Lower leg skin (tissue), 4 donors: ENCODE results near the gene WHAMM. TPM values are rescaled to one million over a fixed set of nuclear protein-coding genes. Genes with fewer than 3 reads are reported as not detected.
A peak's percentile ranks its signal among the peaks of the same experiment; 100 is the strongest.
"Not testable (repeated sequence)": the region's sequence is repeated elsewhere in the genome, so short reads cannot be mapped to it uniquely, and the experiment has no call there.

Experiments used
- DNase-seq, 2 donors: peaks; one replicate each; pipeline ENCODE4 v3.0.0-alpha.2; 2019; ENCODE audit warnings: low spot score in 2 of 2
- H3K4me3 ChIP-seq: fragments of 200-600 bp; sonication (generic); 2 replicates; pipeline ENCODE4 v1.5.1; 2017; ENCODE audit warnings: mild to moderate bottlenecking, low read depth; ENCODE audit not compliant: poor library complexity, severe bottlenecking
- CTCF ChIP-seq, 3 donors: fragments of 450-650 bp; IDR thresholded peaks; one replicate each; pipeline ENCODE4 v1.5.1; 2016; ENCODE audit warnings: antibody characterized with exemption in 3 of 3, mild to moderate bottlenecking in 3 of 3, moderate library complexity in 2 of 3
- POLR2A ChIP-seq, 2 donors: fragments of 450-650 bp; IDR thresholded peaks; one replicate each; pipeline ENCODE4 v1.6.1; 2016 to 2017; ENCODE audit warnings: antibody characterized with exemption in 2 of 2, mild to moderate bottlenecking in 1 of 2, moderate library complexity in 1 of 2
- WGBS, 2 donors: methylation state at CpG; one replicate each; pipeline ENCODE4 v1.1.5; 2018; 5-methylcytosine and 5-hydroxymethylcytosine counted together
- intact Hi-C: fragments of 100-400 bp; cut with DNase I; formaldehyde crosslinking; loops from one replicate; pipeline ENCODE4 v1.15.0; 2023; ENCODE audit warnings: low total_unique reads
- total RNA-seq, 4 donors: library from RNA; depleted of rRNA; stranded (reverse); fragments of >200 nt; gene quantifications; one replicate each; pipeline ENCODE4 v1.1.0, GENCODE V29; 2016

The WHAMM gene
- total RNA-seq, 4 donors from 2014 or later = 11.0 to 20.0 (median 11.4) TPM

GRCh38 chr15:82855286-82856100, 46.1 kb downstream of the WHAMM start:
- TF ChIP-seq CTCF (IDR thresholded peaks at IDR 0.05) (no peak), POLR2A (IDR thresholded peaks at IDR 0.05) (no peak)
- WGBS, 2 donors = 86 to 87% methylated on average over 17 of the region's 17 CpGs
- peak in 1 of 2 donors; percentile 66 for DNase-seq
- intact Hi-C loops = loop anchor here (10.0 kb wide), 1 partner anchor 149 kb away; no protein-coding TSS in a partner anchor
- no peak overlapping the region for H3K4me3 ChIP-seq

- no peak overlapping the region for H3K4me3 ChIP-seq
- 94 to 96% methylated on average over 10 of the region's 10 CpGs for WGBS, 2 donors
- DNase-seq = peak in 1 of 2 donors; percentile 54
- no peak for TF ChIP-seq POLR2A (IDR thresholded peaks at IDR 0.05)
- TF ChIP-seq CTCF (IDR thresholded peaks at IDR 0.05) = no peak
- intact Hi-C loops = loop anchor here (10.0 kb wide), 1 partner anchor 148 kb away; no protein-coding TSS in a partner anchor
Measured at GRCh38 chr15:82856397-82857170, 47.2 kb downstream of the WHAMM start.

GRCh38 chr15:82858932-82859331, 49.5 kb downstream of the WHAMM start:
- no peak overlapping the region for H3K4me3 ChIP-seq
- 93 to 95% methylated on average over 11 of the region's 11 CpGs for WGBS, 2 donors
- intact Hi-C loops = loop anchor here (10.0 kb wide), 1 partner anchor 146 kb away; no protein-coding TSS in a partner anchor
- TF ChIP-seq CTCF (IDR thresholded peaks at IDR 0.05) = no peak
- TF ChIP-seq POLR2A (IDR thresholded peaks at IDR 0.05) = no peak
- DNase-seq = peak in 1 of 2 donors; percentile 45

- no peak for TF ChIP-seq CTCF (IDR thresholded peaks at IDR 0.05)
- no peak for TF ChIP-seq POLR2A (IDR thresholded peaks at IDR 0.05)
- H3K4me3 ChIP-seq = no peak overlapping the region
- intact Hi-C loops = no loop called here
- WGBS, 2 donors = 88 to 89% methylated on average over 6 of the region's 6 CpGs
- DNase-seq = peak in 1 of 2 donors; percentile 69
Measured at GRCh38 chr15:82862886-82863285, 53.5 kb downstream of the WHAMM start.

- TF ChIP-seq POLR2A (IDR thresholded peaks at IDR 0.05) (no peak), CTCF (IDR thresholded peaks at IDR 0.05) (no peak)
- no peak overlapping the region for H3K4me3 ChIP-seq
- intact Hi-C loops = no loop called here
- no peak for DNase-seq
- WGBS, 2 donors = 82 to 94% methylated on average over 2 of the region's 2 CpGs
Measured at GRCh38 chr15:82864967-82865366, 55.5 kb downstream of the WHAMM start.

GRCh38 chr15:82865581-82865980, 56.2 kb downstream of the WHAMM start:
- intact Hi-C loops, H3K4me3 ChIP-seq: not testable (repeated sequence)
- peak in 1 of 2 donors; percentile 29 for DNase-seq
- WGBS, 2 donors = 70 to 86% methylated on average over 4 of the region's 4 CpGs

GRCh38 chr15:82865981-82866380, 56.6 kb downstream of the WHAMM start:
- WGBS, 2 donors = 92 to 100% methylated on average over 3 of the region's 3 CpGs
- intact Hi-C loops = not testable (repeated sequence)
- DNase-seq = peak in 1 of 2 donors; percentile 62

More at GRCh38 chr15:82865981-82866380, 56.6 kb downstream of the WHAMM start:
- not testable (repeated sequence) for H3K4me3 ChIP-seq
